Liver (tissue), 9 donors: ENCODE data around the gene KIRREL3. TPM values are rescaled to one million over a fixed set of nuclear protein-coding genes. Genes with fewer than 3 reads are reported as not detected.

Experiments
- DNase-seq: peaks from one replicate; pipeline ENCODE4 v3.0.0-alpha.2; 2017; ENCODE audit warnings: low spot score
- H3K27ac ChIP-seq, 2 donors: one replicate each; pipeline ENCODE4 v1.7.0; 2013; ENCODE audit warnings: inconsistent platforms in 2 of 2, low read length in 2 of 2, control low read depth in 1 of 2, low read depth in 1 of 2, mild to moderate bottlenecking in 1 of 2
- H3K27me3 ChIP-seq, 4 donors: one replicate each; pipeline versions ENCODE4 v1.6.1 to v1.7.0; 2013; ENCODE audit warnings: low read length in 3 of 4, inconsistent platforms in 1 of 4, mild to moderate bottlenecking in 1 of 4, moderate library complexity in 1 of 4; ENCODE audit not compliant: control insufficient read depth in 4 of 4, insufficient read depth in 4 of 4
- H3K36me3 ChIP-seq, 4 donors: one replicate each; pipeline versions ENCODE4 v1.6.1 to v1.7.0; 2013; ENCODE audit warnings: low read length in 3 of 4, mild to moderate bottlenecking in 3 of 4, low read depth in 1 of 4, moderate library complexity in 1 of 4; ENCODE audit not compliant: control insufficient read depth in 4 of 4, insufficient read depth in 3 of 4
- H3K4me1 ChIP-seq, 4 donors: one replicate each; pipeline versions ENCODE4 v1.6.1 to v1.7.0; 2013; ENCODE audit warnings: low read length in 3 of 4, mild to moderate bottlenecking in 3 of 4, moderate library complexity in 1 of 4; ENCODE audit not compliant: control insufficient read depth in 4 of 4, insufficient read depth in 4 of 4
- H3K4me3 ChIP-seq, 3 donors: one replicate each; pipeline versions ENCODE4 v1.6.1 to v1.7.0; 2013; ENCODE audit warnings: low read length in 3 of 3, control low read depth in 1 of 3, low read depth in 1 of 3, mild to moderate bottlenecking in 1 of 3
- H3K9ac ChIP-seq, 2 donors: one replicate each; pipeline ENCODE4 v1.7.0; 2013; ENCODE audit warnings: low read length in 2 of 2, mild to moderate bottlenecking in 2 of 2, moderate library complexity in 2 of 2, control low read depth in 1 of 2, low read depth in 1 of 2
- H3K9me3 ChIP-seq, 4 donors: one replicate each; pipeline versions ENCODE4 v1.6.1 to v1.7.0; 2013; ENCODE audit warnings: low read length in 3 of 4; ENCODE audit not compliant: control insufficient read depth in 4 of 4
- ATF3 ChIP-seq: IDR thresholded peaks from 2 replicates; pipeline ENCODE4 v1.6.1; 2016; ENCODE audit warnings: antibody characterized with exemption
- CTCF ChIP-seq: fragments of 150-350 bp; IDR thresholded peaks from 2 replicates; pipeline ENCODE4 v1.5.1; 2017; ENCODE audit warnings: improper control_type of control experiment, low read depth, low read length; ENCODE audit not compliant: missing input control
- EGR1 ChIP-seq, 2 donors: IDR thresholded peaks; 2 replicates each; pipeline ENCODE4 v1.6.1; 2016 to 2018; ENCODE audit warnings: antibody characterized with exemption in 2 of 2, low read depth in 2 of 2
- FOXA1 ChIP-seq: IDR thresholded peaks from 2 replicates; pipeline ENCODE4 v1.6.1; 2016; ENCODE audit warnings: antibody characterized with exemption
- FOXA2 ChIP-seq: IDR thresholded peaks from 2 replicates; pipeline ENCODE4 v1.6.1; 2016; ENCODE audit warnings: antibody characterized with exemption
- GABPA ChIP-seq, 2 donors: IDR thresholded peaks in 1 of 2; conservative IDR thresholded peaks in 1 of 2; 2 replicates each; pipeline ENCODE4 v1.6.1; 2016; ENCODE audit warnings: antibody characterized with exemption in 2 of 2, mild to moderate bottlenecking in 1 of 2, moderate library complexity in 1 of 2
- HNF4A ChIP-seq, 2 donors: conservative IDR thresholded peaks; 2 replicates each; pipeline ENCODE4 v1.6.1; 2016; ENCODE audit warnings: antibody characterized with exemption in 2 of 2, mild to moderate bottlenecking in 2 of 2
- HNF4G ChIP-seq: IDR thresholded peaks from 2 replicates; pipeline ENCODE4 v1.6.1; 2016; ENCODE audit warnings: antibody characterized with exemption
- JUND ChIP-seq, 2 donors: IDR thresholded peaks; 2 replicates each; pipeline ENCODE4 v1.6.1; 2016; ENCODE audit warnings: antibody characterized with exemption in 2 of 2
- MAX ChIP-seq: IDR thresholded peaks from 2 replicates; pipeline ENCODE4 v1.6.1; 2016; ENCODE audit warnings: antibody characterized with exemption
- NR2F2 ChIP-seq: IDR thresholded peaks from 2 replicates; pipeline ENCODE4 v1.6.1; 2016; ENCODE audit warnings: antibody characterized with exemption
- RAD21 ChIP-seq, 2 donors: IDR thresholded peaks; 2 replicates each; pipeline ENCODE4 v1.6.1; 2016; ENCODE audit warnings: antibody characterized with exemption in 2 of 2, mild to moderate bottlenecking in 2 of 2
- REST ChIP-seq: IDR thresholded peaks from 2 replicates; pipeline ENCODE4 v1.6.1; 2016; ENCODE audit warnings: antibody characterized with exemption, mild to moderate bottlenecking
- RXRA ChIP-seq, 2 donors: IDR thresholded peaks; 2 replicates each; pipeline ENCODE4 v1.6.1; 2017 to 2018; ENCODE audit warnings: antibody characterized with exemption in 2 of 2, mild to moderate bottlenecking in 1 of 2
- SP1 ChIP-seq: IDR thresholded peaks from 2 replicates; pipeline ENCODE4 v1.6.1; 2018; ENCODE audit warnings: antibody characterized with exemption, mild to moderate bottlenecking
- TAF1 ChIP-seq: conservative IDR thresholded peaks from 2 replicates; pipeline ENCODE4 v1.6.1; 2016; ENCODE audit warnings: antibody characterized with exemption, mild to moderate bottlenecking
- YY1 ChIP-seq: IDR thresholded peaks from 2 replicates; pipeline ENCODE4 v1.6.1; 2016; ENCODE audit warnings: antibody characterized with exemption, mild to moderate bottlenecking
- ZBTB33 ChIP-seq: IDR thresholded peaks from 2 replicates; pipeline ENCODE4 v1.6.1; 2016; ENCODE audit warnings: antibody characterized with exemption
- WGBS: extraction: QIAGEN DNeasy Blood & Tissue Kit; methylation state at CpG from one replicate; pipeline ENCODE4 v1.1.7; 2013; 5-methylcytosine and 5-hydroxymethylcytosine counted together
- polyA plus RNA-seq, 2 donors: library from polyadenylated mRNA; stranded (reverse) in 1 of 2; unstranded in 1 of 2; fragments of 200-250 nt in 1 of 2; fragments of >200 nt in 1 of 2; fragmentation: Nextera tagmentation in 1 of 2; extraction: Ambion mirVana in 1 of 2; gene quantifications; one replicate each; pipeline versions ENCODE4 v1.2.1 to v1.2.3, GENCODE V29; 2013 to 2015
- total RNA-seq, 2 donors: library from RNA; depleted of rRNA; stranded (reverse); fragments of >200 nt; gene quantifications; one replicate each; pipeline ENCODE4 v1.2.3, GENCODE V29; 2014
- donor health status: healthy.
- donor health status: healthy.
- donor health status: healthy.
- donor health status: healthy.
- donor health status: healthy.

KIRREL3 gene
- total and polyA plus RNA-seq, 4 donors: 0.03 to 0.29 (median 0.08) TPM; not detected in 1

- H3K9ac ChIP-seq: no peak overlapping the region
- peaks cover 0 to 20% (median 2%) of the 10 kb centered on the region in 4 donors for H3K27me3 ChIP-seq
- WGBS: 85% methylated on average over 2 of the region's 2 CpGs
- H3K36me3 ChIP-seq: no peaks in the 10 kb centered on the region
- peaks cover 0 to 3% (median 0%) of the 10 kb centered on the region in 4 donors for H3K4me1 ChIP-seq
- DNase-seq: no peak
- H3K27ac ChIP-seq: no peak overlapping the region
- H3K4me3 ChIP-seq: no peak overlapping the region
- H3K9me3 ChIP-seq: peaks cover 0 to 6% (median 3%) of the 10 kb centered on the region in 4 donors
- no peak for TF ChIP-seq EGR1 (IDR thresholded peaks at IDR 0.05; ENCODE audit: low read depth in 2 of 2)
- TF ChIP-seq FOXA2: no peak
- TF ChIP-seq REST: no peak
- no peak for TF ChIP-seq ATF3
- TF ChIP-seq JUND (IDR thresholded peaks at IDR 0.05): no peak
Measured at GRCh38 chr11:126973051-126973450, 27.5 kb downstream of the KIRREL3 start.

GRCh38 chr11:126971305-126971704 is 29.3 kb downstream of the KIRREL3 start:
- no peak overlapping the region for H3K4me3 ChIP-seq
- 73% methylated on average over 5 of the region's 5 CpGs for WGBS
- H3K4me1 ChIP-seq: peaks cover 0 to 3% (median 0%) of the 10 kb centered on the region in 4 donors
- H3K9ac ChIP-seq: no peak overlapping the region
- no peaks in the 10 kb centered on the region for H3K36me3 ChIP-seq
- DNase-seq: no peak
- H3K27ac ChIP-seq: no peak overlapping the region
- TF ChIP-seq SP1 (no peak), REST (no peak), EGR1 (IDR thresholded peaks at IDR 0.05; ENCODE audit: low read depth in 2 of 2) (no peak), HNF4A (conservative IDR thresholded peaks at IDR 0.05) (no peak), ZBTB33 (no peak), CTCF (no peak), TAF1 (no peak), NR2F2 (no peak), RXRA (IDR thresholded peaks at IDR 0.05) (no peak), RAD21 (IDR thresholded peaks at IDR 0.05) (no peak), FOXA1 (no peak), HNF4G (no peak), ATF3 (no peak), MAX (no peak), FOXA2 (no peak), JUND (IDR thresholded peaks at IDR 0.05) (no peak), GABPA (IDR thresholded peaks at IDR 0.05 in 1 of 2, conservative IDR thresholded peaks at IDR 0.05 in 1 of 2) (no peak), YY1 (no peak)
- H3K9me3 ChIP-seq: peaks cover 0 to 6% (median 3%) of the 10 kb centered on the region in 4 donors
- peaks cover 0 to 20% (median 2%) of the 10 kb centered on the region in 4 donors for H3K27me3 ChIP-seq
